Purkinje cell (primary cell): ENCODE results near the gene HSD3B1. TPM values are rescaled to one million over a fixed set of nuclear protein-coding genes. Genes with fewer than 3 reads are reported as not detected.

ENCODE experiments used
- polyA plus RNA-seq: library from polyadenylated mRNA; unstranded; fragments of >200 nt; fragmentation: Nextera tagmentation; gene quantifications from 2 replicates; pipeline ENCODE4 v1.2.1, GENCODE V29; 2014

Gene HSD3B1
- polyA plus RNA-seq: not detected in 2 replicates

DNA sequence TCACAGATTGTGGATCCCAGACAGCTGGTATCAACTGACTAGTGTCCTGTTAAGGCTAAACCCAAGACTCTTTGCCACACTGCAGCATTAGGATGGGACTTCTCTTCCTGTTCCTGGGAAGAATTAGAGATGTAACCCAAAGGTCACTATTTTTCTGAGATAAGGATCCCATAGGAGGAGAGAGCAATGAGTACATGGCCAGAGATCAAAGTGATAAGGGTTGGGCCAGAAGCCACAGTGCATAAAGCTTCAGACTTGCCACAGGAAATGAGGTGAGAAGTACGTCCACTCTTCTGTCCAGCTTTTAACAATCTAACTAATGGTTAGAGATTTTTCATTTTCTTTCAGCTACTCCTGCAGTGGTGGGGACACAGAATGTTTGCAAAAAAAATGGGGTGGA lies at the start of gene HSD3B1:
Gene HSD3B1, plus strand, starts transcription at position 270 of the 400 bp plus-strand sequence. CDS start 267 bp downstream, outside the sequence.

Other genes with a start within 250 kb of the HSD3B1 start
- not detected in 2 replicates for gene HAO2, start 138.4 kb upstream of the HSD3B1 start, polyA plus RNA-seq
- gene HSD3B2, start 92.1 kb upstream of the HSD3B1 start, polyA plus RNA-seq: not detected in 2 replicates
- gene ZNF697, start 141.1 kb downstream of the HSD3B1 start, polyA plus RNA-seq: 1.8 and 4.8 TPM in 2 replicates
- gene PHGDH, start 204.7 kb downstream of the HSD3B1 start, polyA plus RNA-seq: 14.8 and 21.3 TPM in 2 replicates